CD14-positive monocyte (primary cell): Measurements from ENCODE around the gene UNC45B. TPM values are rescaled to one million over a fixed set of nuclear protein-coding genes. Genes with fewer than 3 reads are reported as not detected.

Source experiments
- DNase-seq, 3 donors: peaks; one replicate each; pipeline ENCODE4 v3.0.0-alpha.2; 2011 to 2022
- H2AFZ ChIP-seq: 2 replicates; pipeline ENCODE4 v1.6.0; 2012; ENCODE audit warnings: mild to moderate bottlenecking, low read depth, low read length, inconsistent platforms; ENCODE audit not compliant: insufficient read depth, poor library complexity, severe bottlenecking
- H3K27ac ChIP-seq, 2 donors: 1 replicate in 1 of 2; 2 replicates in 1 of 2; pipeline ENCODE4 v1.5.1; 2012 to 2013; ENCODE audit warnings: low read length in 2 of 2, control low read depth in 1 of 2, inconsistent platforms in 1 of 2, low read depth in 1 of 2, mild to moderate bottlenecking in 1 of 2
- H3K27me3 ChIP-seq, 2 donors: one replicate each; pipeline versions ENCODE4 v1.6.0 to v1.6.1; 2011 to 2013; ENCODE audit warnings: low read length in 2 of 2; ENCODE audit not compliant: control insufficient read depth in 2 of 2, insufficient read depth in 2 of 2
- H3K36me3 ChIP-seq, 2 donors: replicated peaks in 1 of 2; 1 replicate in 1 of 2; 2 replicates in 1 of 2; pipeline versions ENCODE4 v1.5.1 to v1.6.1; 2012 to 2013; ENCODE audit warnings: low read length in 2 of 2, control low read depth in 1 of 2, inconsistent platforms in 1 of 2, mild to moderate bottlenecking in 1 of 2; ENCODE audit not compliant: insufficient read depth in 2 of 2, control insufficient read depth in 1 of 2
- H3K4me1 ChIP-seq, 2 donors: 1 replicate in 1 of 2; 2 replicates in 1 of 2; pipeline versions ENCODE4 v1.5.1 to v1.6.1; 2012 to 2013; ENCODE audit warnings: low read length in 2 of 2, control low read depth in 1 of 2, inconsistent platforms in 1 of 2, mild to moderate bottlenecking in 1 of 2, moderate library complexity in 1 of 2; ENCODE audit not compliant: insufficient read depth in 2 of 2, control insufficient read depth in 1 of 2
- H3K4me2 ChIP-seq: replicated peaks from 2 replicates; pipeline ENCODE3; 2012; ENCODE audit warnings: low read length, moderate library complexity, mild to moderate bottlenecking; ENCODE audit not compliant: poor library complexity, severe bottlenecking; ENCODE audit errors: extremely low read depth
- H3K4me3 ChIP-seq, 3 experiments: fragments of 200-600 bp in 1 of 3; sonication (generic) in 1 of 3; replicated peaks in 1 of 3; 1 replicate in 2 of 3; 2 replicates in 1 of 3; pipeline ENCODE4 v1.5.1; 2011 to 2013; ENCODE audit warnings: low read length in 3 of 3, mild to moderate bottlenecking in 3 of 3, control low read depth in 2 of 3, low read depth in 2 of 3, inconsistent platforms in 1 of 3, moderate library complexity in 1 of 3
- H3K79me2 ChIP-seq: 2 replicates; pipeline ENCODE4 v1.6.0; 2012; ENCODE audit warnings: mild to moderate bottlenecking, control low read depth, inconsistent platforms, low read length, moderate library complexity; ENCODE audit not compliant: insufficient read depth
- H3K9ac ChIP-seq: 2 replicates; pipeline ENCODE4 v1.6.0; 2017; ENCODE audit warnings: low read length, mild to moderate bottlenecking; ENCODE audit not compliant: insufficient read depth, poor library complexity, severe bottlenecking
- H3K9me3 ChIP-seq, 2 donors: replicated peaks in 1 of 2; 1 replicate in 1 of 2; 2 replicates in 1 of 2; pipeline versions ENCODE4 v1.5.1 to v1.6.1; 2012 to 2013; ENCODE audit warnings: low read length in 2 of 2, control low read depth in 1 of 2; ENCODE audit not compliant: control insufficient read depth in 1 of 2, insufficient read depth in 1 of 2
- H4K20me1 ChIP-seq: 2 replicates; pipeline ENCODE4 v1.6.0; 2012; ENCODE audit warnings: mild to moderate bottlenecking, low read length, control low read depth, moderate library complexity; ENCODE audit not compliant: insufficient read depth
- H3K27ac Mint-ChIP-seq, 7 donors: one replicate each; pipeline ENCODE4 v1.8.0; 2020; ENCODE audit warnings: mild to moderate bottlenecking in 7 of 7, mixed read lengths in 7 of 7, moderate library complexity in 6 of 7, inconsistent platforms in 2 of 7
- H3K27me3 Mint-ChIP-seq, 3 donors: one replicate each; pipeline ENCODE4 v1.8.0; 2021 to 2022; ENCODE audit warnings: low read depth in 3 of 3, mild to moderate bottlenecking in 3 of 3, mixed read lengths in 3 of 3, moderate library complexity in 3 of 3, inconsistent platforms in 1 of 3
- H3K36me3 Mint-ChIP-seq, 2 donors: one replicate each; pipeline ENCODE4 v1.8.0; 2020; ENCODE audit warnings: mixed read lengths in 2 of 2, inconsistent platforms in 1 of 2, mild to moderate bottlenecking in 1 of 2
- H3K4me1 Mint-ChIP-seq: one replicate; pipeline ENCODE4 v1.8.0; 2020; ENCODE audit warnings: mild to moderate bottlenecking, mixed read lengths
- H3K4me3 Mint-ChIP-seq, 2 donors: one replicate each; pipeline ENCODE4 v1.8.0; 2020; ENCODE audit warnings: mild to moderate bottlenecking in 2 of 2, mixed read lengths in 2 of 2, moderate library complexity in 1 of 2
- H3K9me3 Mint-ChIP-seq, 7 donors: one replicate each; pipeline ENCODE4 v1.8.0; 2020 to 2022; ENCODE audit warnings: mixed read lengths in 7 of 7, mild to moderate bottlenecking in 6 of 7, moderate library complexity in 6 of 7, inconsistent platforms in 2 of 7
- WGBS: methylation state at CpG from one replicate; pipeline ENCODE4 v1.1.5; 2013; ENCODE audit warnings: missing lambda C conversion rate; ENCODE audit not compliant: insufficient coverage; 5-methylcytosine and 5-hydroxymethylcytosine counted together
- intact Hi-C, 2 donors: fragments of 100-400 bp; cut with micrococcal nuclease; formaldehyde crosslinking; loops; one replicate each; pipeline versions ENCODE4 v1.15.0 to v1.15.1; 2023
- polyA plus RNA-seq, 3 donors: library from polyadenylated mRNA; depleted of rRNA in 1 of 3; unstranded in 2 of 3; stranded (reverse) in 1 of 3; fragments of 300-500 nt in 2 of 3; fragments of >200 nt in 1 of 3; fragmentation: Illumina TruSeq in 2 of 3; gene quantifications; 1 replicate in 2 of 3; 2 replicates in 1 of 3; pipeline ENCODE4 v1.2.3, GENCODE V29; 2012 to 2021
- TF ChIP-seq, protein P1 (sequence below): fragments of 200-600 bp; IDR thresholded peaks from one replicate; pipeline ENCODE4 v1.8.0; 2022; ENCODE audit warnings: antibody characterized with exemption, mild to moderate bottlenecking

Gene UNC45B
- polyA plus RNA-seq, 3 donors, result not detected

DNA sequence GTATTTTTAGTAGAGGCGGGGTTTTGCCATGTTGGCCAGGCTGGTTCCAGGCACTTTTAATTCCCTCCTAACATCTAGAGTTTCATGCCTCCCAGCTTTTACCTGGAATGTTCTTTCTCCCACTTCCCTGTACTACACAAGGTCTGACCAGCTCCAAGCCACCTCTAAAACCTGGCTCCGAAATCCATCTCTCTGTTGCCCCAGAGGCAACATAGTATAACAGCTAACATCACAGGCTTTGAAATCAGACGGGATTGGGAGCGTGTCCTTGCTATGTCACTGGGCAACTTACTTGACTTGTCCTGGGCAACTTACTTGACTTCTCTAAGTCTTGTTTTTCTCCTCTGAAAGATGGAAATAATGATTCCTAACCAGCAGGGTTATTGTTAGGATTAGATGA is 15.1 kb downstream of the UNC45B start:
- no peaks in the 10 kb centered on the region for H3K36me3 Mint-ChIP-seq
- DNase-seq, result no peak
- H3K27me3 Mint-ChIP-seq, result peaks cover 5 to 9% (median 8%) of the 10 kb centered on the region in 3 donors
- no peak overlapping the region for H3K9ac ChIP-seq
- H3K9me3 ChIP-seq, result no peaks in the 10 kb centered on the region
- no peaks in the 10 kb centered on the region for H3K27me3 ChIP-seq
- intact Hi-C loops, result loop anchor here in 1 of 2 donors (10.0 kb wide), 1 partner anchor 582 kb away; no protein-coding TSS in a partner anchor
- H3K79me2 ChIP-seq, result no peaks in the 10 kb centered on the region
- TF ChIP-seq, protein P1, sequence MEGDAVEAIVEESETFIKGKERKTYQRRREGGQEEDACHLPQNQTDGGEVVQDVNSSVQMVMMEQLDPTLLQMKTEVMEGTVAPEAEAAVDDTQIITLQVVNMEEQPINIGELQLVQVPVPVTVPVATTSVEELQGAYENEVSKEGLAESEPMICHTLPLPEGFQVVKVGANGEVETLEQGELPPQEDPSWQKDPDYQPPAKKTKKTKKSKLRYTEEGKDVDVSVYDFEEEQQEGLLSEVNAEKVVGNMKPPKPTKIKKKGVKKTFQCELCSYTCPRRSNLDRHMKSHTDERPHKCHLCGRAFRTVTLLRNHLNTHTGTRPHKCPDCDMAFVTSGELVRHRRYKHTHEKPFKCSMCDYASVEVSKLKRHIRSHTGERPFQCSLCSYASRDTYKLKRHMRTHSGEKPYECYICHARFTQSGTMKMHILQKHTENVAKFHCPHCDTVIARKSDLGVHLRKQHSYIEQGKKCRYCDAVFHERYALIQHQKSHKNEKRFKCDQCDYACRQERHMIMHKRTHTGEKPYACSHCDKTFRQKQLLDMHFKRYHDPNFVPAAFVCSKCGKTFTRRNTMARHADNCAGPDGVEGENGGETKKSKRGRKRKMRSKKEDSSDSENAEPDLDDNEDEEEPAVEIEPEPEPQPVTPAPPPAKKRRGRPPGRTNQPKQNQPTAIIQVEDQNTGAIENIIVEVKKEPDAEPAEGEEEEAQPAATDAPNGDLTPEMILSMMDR, result no peak
- no peak overlapping the region for H3K4me3 ChIP-seq
- no peak overlapping the region for H3K4me3 Mint-ChIP-seq
- no peaks in the 10 kb centered on the region for H3K36me3 ChIP-seq
- no peak overlapping the region for H3K4me2 ChIP-seq
- peaks cover 13% of the 10 kb centered on the region for H3K4me1 Mint-ChIP-seq
- peaks cover 0 to 2% (median 0%) of the 10 kb centered on the region in 7 donors for H3K9me3 Mint-ChIP-seq
- WGBS, result 100% methylated on average over 1 of the region's 4 CpGs
- H2AFZ ChIP-seq, result no peak overlapping the region
- no peak overlapping the region for H3K27ac Mint-ChIP-seq
- no peaks in the 10 kb centered on the region for H4K20me1 ChIP-seq
- H3K27ac ChIP-seq, result no peak overlapping the region
- peaks cover 4 to 8% of the 10 kb centered on the region in 2 donors for H3K4me1 ChIP-seq

DNA sequence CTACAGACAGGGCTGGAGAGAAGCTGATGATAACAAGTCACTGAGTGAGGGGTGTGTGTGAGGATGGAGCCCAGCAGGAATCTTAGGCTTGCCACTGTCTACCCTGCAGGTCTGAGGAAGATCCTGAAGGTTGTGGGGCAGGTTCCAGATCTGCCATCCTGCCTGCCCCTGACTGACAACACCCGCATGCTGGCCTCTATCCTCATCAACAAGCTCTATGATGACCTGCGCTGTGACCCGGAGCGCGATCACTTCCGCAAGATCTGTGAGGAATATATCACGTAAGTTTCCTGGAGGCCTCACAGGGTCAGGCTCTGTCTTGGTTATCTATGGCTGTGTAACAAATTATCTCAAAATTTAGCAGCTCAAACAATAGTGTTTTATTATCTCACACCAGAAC is 16.3 kb downstream of the UNC45B start:
- H3K4me1 ChIP-seq, result peaks cover 4 to 8% of the 10 kb centered on the region in 2 donors
- peaks cover 5 to 7% (median 5%) of the 10 kb centered on the region in 3 donors for H3K27me3 Mint-ChIP-seq
- H4K20me1 ChIP-seq, result no peaks in the 10 kb centered on the region
- no peak overlapping the region for H3K4me2 ChIP-seq
- no peak overlapping the region for H3K4me3 Mint-ChIP-seq
- no peaks in the 10 kb centered on the region for H3K36me3 Mint-ChIP-seq
- peaks cover 13% of the 10 kb centered on the region for H3K4me1 Mint-ChIP-seq
- no peaks in the 10 kb centered on the region for H3K36me3 ChIP-seq
- no peak for DNase-seq
- no peak overlapping the region for H3K27ac Mint-ChIP-seq
- H3K4me3 ChIP-seq, result no peak overlapping the region
- TF ChIP-seq, protein P1, result no peak
- no peak overlapping the region for H3K9ac ChIP-seq
- intact Hi-C loops, result loop anchor here in 1 of 2 donors (10.0 kb wide), 1 partner anchor 581 kb away; no protein-coding TSS in a partner anchor
- H3K79me2 ChIP-seq, result no peaks in the 10 kb centered on the region
- H3K27me3 ChIP-seq, result no peaks in the 10 kb centered on the region
- no CpG with 5 or more reads among the region's 7 CpGs for WGBS
- H3K9me3 ChIP-seq, result no peaks in the 10 kb centered on the region
- H3K27ac ChIP-seq, result no peak overlapping the region
- H2AFZ ChIP-seq, result no peak overlapping the region
- H3K9me3 Mint-ChIP-seq, result peaks cover 0 to 2% (median 0%) of the 10 kb centered on the region in 7 donors
